Measurements from ENCODE around the gene ZFHX3. TPM values are rescaled to one million over a fixed set of nuclear protein-coding genes. Genes with fewer than 3 reads are reported as not detected.

Gene ZFHX3
- total RNA-seq, 1 experiment from 2014 or later: 1.5 TPM

DNA sequence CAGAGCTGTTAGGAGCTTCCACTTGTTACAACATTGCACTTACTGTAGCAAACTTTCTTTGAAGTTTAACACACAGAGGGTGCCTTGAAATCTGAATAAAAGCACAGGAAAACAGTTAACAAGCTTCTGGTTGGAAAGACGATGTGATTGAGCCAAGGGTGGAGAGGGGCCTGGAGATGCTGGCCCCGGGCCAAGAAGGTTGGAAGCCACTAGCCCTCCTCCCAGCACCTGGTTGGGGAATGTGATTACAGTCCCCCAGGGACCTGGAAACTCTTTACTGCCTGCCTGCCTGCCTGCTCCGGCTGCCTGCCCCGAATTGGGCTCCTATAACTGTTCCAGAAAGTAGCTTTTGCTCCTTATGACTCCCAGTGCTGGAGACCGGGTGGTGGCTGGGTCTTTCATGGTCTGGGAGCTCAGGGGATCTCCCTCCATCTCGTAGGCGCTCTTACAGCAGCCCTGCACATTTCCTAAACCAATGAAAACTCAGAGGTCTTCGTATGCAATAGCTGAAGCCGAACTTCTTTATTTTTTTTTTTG is 48.0 kb upstream of the ZFHX3 start:
- Mint-ChIP-seq H3K4me1 (peaks cover 0 to 5% of the 10 kb centered on the region in 2 experiments; a peak in 1 of 4 replicates), H3K9me3 (no peaks in the 10 kb centered on the region), H3K27ac (no peak overlapping the region), H3K4me3 (no peak overlapping the region), H3K36me3 (ENCODE audit: insufficient read depth in 1 of 3, low read depth in 3 of 3) (no peaks in the 10 kb centered on the region), H3K27me3 (ENCODE audit: low read depth) (peaks cover 17% of the 10 kb centered on the region)
- Histone ChIP-seq H3K18ac (ENCODE audit: insufficient read length, low read depth, low read length) (no peak overlapping the region), H3K56ac (ENCODE audit: insufficient read length, low read depth, low read length) (no peak overlapping the region), H3K27me3 (ENCODE audit: insufficient read depth, low read length) (no peaks in the 10 kb centered on the region), H4K91ac (ENCODE audit: insufficient read length, low read depth, low read length) (no peak overlapping the region), H3K9ac (ENCODE audit: extremely low read depth, insufficient read length, low read length) (no peak overlapping the region), H3K79me1 (ENCODE audit: insufficient read depth, low read depth, low read length, poor library complexity, severe bottlenecking) (no peaks in the 10 kb centered on the region), H3K9me3 (ENCODE audit: control insufficient read depth, low read depth, low read length) (no peaks in the 10 kb centered on the region), H3K23me2 (ENCODE audit: insufficient read length, low read depth, low read length, poor library complexity, severe bottlenecking) (no peaks in the 10 kb centered on the region), H4K8ac (replicated peaks; ENCODE audit: insufficient read length, low read depth, low read length) (no peak overlapping the region), H3K4me2 (ENCODE audit: insufficient read depth, insufficient read length, low read length) (no peak overlapping the region), H3T11ph (ENCODE audit: low read length) (no peak overlapping the region), H4K5ac (ENCODE audit: insufficient read length, low read depth, low read length) (no peak overlapping the region), H3K4ac (ENCODE audit: low read depth, low read length) (no peak overlapping the region), H2BK12ac (ENCODE audit: insufficient read length, low read depth, low read length) (no peak overlapping the region), H2BK20ac (ENCODE audit: low read depth, low read length, poor library complexity, severe bottlenecking) (no peak overlapping the region), H2AFZ (ENCODE audit: low read length) (no peak overlapping the region), H3K79me2 (ENCODE audit: insufficient read depth, low read length) (no peaks in the 10 kb centered on the region), H2BK15ac (ENCODE audit: low read depth, low read length) (no peak overlapping the region), H4K20me1 (ENCODE audit: control insufficient read depth, insufficient read depth, insufficient read length) (no peaks in the 10 kb centered on the region), H3K14ac (ENCODE audit: insufficient read depth, low read length) (no peak overlapping the region), H2AK5ac (ENCODE audit: insufficient read length, low read length) (no peak overlapping the region), H3K27ac (ENCODE audit: insufficient read length, low read depth, low read length) (no peak overlapping the region), H3K4me1 (ENCODE audit: insufficient read depth, low read length) (no peaks in the 10 kb centered on the region), H2BK5ac (ENCODE audit: insufficient read length, low read length) (no peak overlapping the region), H2BK120ac (ENCODE audit: low read depth, low read length, poor library complexity, severe bottlenecking) (no peak overlapping the region), H3K23ac (ENCODE audit: insufficient read length, low read depth, low read length) (no peak overlapping the region)
- WGBS (ENCODE audit: extremely low coverage, insufficient read length, low lambda C conversion rate): no CpG with 5 or more reads among the region's 9 CpGs
- TF ChIP-seq, protein P1, sequence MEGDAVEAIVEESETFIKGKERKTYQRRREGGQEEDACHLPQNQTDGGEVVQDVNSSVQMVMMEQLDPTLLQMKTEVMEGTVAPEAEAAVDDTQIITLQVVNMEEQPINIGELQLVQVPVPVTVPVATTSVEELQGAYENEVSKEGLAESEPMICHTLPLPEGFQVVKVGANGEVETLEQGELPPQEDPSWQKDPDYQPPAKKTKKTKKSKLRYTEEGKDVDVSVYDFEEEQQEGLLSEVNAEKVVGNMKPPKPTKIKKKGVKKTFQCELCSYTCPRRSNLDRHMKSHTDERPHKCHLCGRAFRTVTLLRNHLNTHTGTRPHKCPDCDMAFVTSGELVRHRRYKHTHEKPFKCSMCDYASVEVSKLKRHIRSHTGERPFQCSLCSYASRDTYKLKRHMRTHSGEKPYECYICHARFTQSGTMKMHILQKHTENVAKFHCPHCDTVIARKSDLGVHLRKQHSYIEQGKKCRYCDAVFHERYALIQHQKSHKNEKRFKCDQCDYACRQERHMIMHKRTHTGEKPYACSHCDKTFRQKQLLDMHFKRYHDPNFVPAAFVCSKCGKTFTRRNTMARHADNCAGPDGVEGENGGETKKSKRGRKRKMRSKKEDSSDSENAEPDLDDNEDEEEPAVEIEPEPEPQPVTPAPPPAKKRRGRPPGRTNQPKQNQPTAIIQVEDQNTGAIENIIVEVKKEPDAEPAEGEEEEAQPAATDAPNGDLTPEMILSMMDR (conservative IDR thresholded peaks at IDR 0.05): no peak
- no peak for DNase-seq

All from H9 (cell line).